Natural killer cell (primary cell): Measurements from ENCODE around the gene CD1C. TPM values are rescaled to one million over a fixed set of nuclear protein-coding genes. Genes with fewer than 3 reads are reported as not detected.

Experiments
- ATAC-seq, 3 donors: fragments of 150-1000 bp in 2 of 3; fragments of 200-7000 bp in 1 of 3; cut with Tn5 transposase; 1 replicate in 1 of 3; 2 replicates in 2 of 3; pipeline ENCODE4 v1.10.0; 2021; ENCODE audit warnings: mild to moderate bottlenecking in 2 of 3, moderate library complexity in 2 of 3
- DNase-seq, 2 donors: peaks; one replicate each; pipeline versions ENCODE4 v3.0.0 to v3.0.0-alpha.2; 2013 to 2021; ENCODE audit warnings: mixed read lengths in 1 of 2
- H3K27ac ChIP-seq: one replicate; pipeline ENCODE4 v1.5.1; 2013; ENCODE audit warnings: mild to moderate bottlenecking, low read length
- H3K27me3 ChIP-seq: one replicate; pipeline ENCODE4 v1.6.1; 2013; ENCODE audit warnings: low read length; ENCODE audit not compliant: control insufficient read depth, insufficient read depth
- H3K36me3 ChIP-seq: one replicate; pipeline ENCODE4 v1.6.1; 2013; ENCODE audit warnings: low read length; ENCODE audit not compliant: control insufficient read depth, insufficient read depth
- H3K4me1 ChIP-seq: one replicate; pipeline ENCODE4 v1.6.1; 2013; ENCODE audit warnings: low read length; ENCODE audit not compliant: control insufficient read depth, insufficient read depth
- H3K4me3 ChIP-seq: one replicate; pipeline ENCODE4 v1.5.1; 2013; ENCODE audit warnings: low read length
- H3K9me3 ChIP-seq: one replicate; pipeline ENCODE4 v1.6.1; 2013; ENCODE audit warnings: low read length; ENCODE audit not compliant: control insufficient read depth, insufficient read depth
- H3K27ac Mint-ChIP-seq, 2 donors: one replicate each; pipeline ENCODE4 v1.8.0; 2022; ENCODE audit warnings: mild to moderate bottlenecking in 2 of 2, mixed read lengths in 2 of 2, moderate library complexity in 1 of 2
- H3K27me3 Mint-ChIP-seq, 2 donors: one replicate each; pipeline ENCODE4 v1.8.0; 2022; ENCODE audit warnings: low read depth in 2 of 2, mixed read lengths in 2 of 2
- H3K36me3 Mint-ChIP-seq: one replicate; pipeline ENCODE4 v1.8.0; 2022; ENCODE audit warnings: mixed read lengths
- H3K4me1 Mint-ChIP-seq, 2 donors: one replicate each; pipeline ENCODE4 v1.8.0; 2022; ENCODE audit warnings: mixed read lengths in 2 of 2
- H3K4me3 Mint-ChIP-seq: one replicate; pipeline ENCODE4 v1.8.0; 2022; ENCODE audit warnings: mild to moderate bottlenecking, moderate library complexity, mixed read lengths
- H3K9me3 Mint-ChIP-seq, 2 donors: one replicate each; pipeline ENCODE4 v1.8.0; 2022; ENCODE audit warnings: mixed read lengths in 2 of 2
- WGBS: methylation state at CpG from one replicate; pipeline ENCODE4 v1.1.7; 2013; ENCODE audit warnings: missing lambda C conversion rate; ENCODE audit not compliant: insufficient coverage; 5-methylcytosine and 5-hydroxymethylcytosine counted together
- intact Hi-C: fragments of 100-400 bp; cut with micrococcal nuclease; formaldehyde crosslinking; loops from one replicate; pipeline ENCODE4 v1.14.2; 2022
- total RNA-seq, 4 donors: library from RNA; stranded (reverse); fragments of 120-200 nt in 1 of 4; gene quantifications; one replicate each; pipeline versions ENCODE4 v1.2.3 to v1.2.4, GENCODE V29; 2013 to 2022
- TF ChIP-seq, protein P1 (sequence below): fragments of 200-600 bp; IDR thresholded peaks from one replicate; pipeline ENCODE4 v1.8.0; 2022; ENCODE audit warnings: antibody characterized with exemption

CD1C gene
- total RNA-seq, 3 donors from 2014 or later (not counting 1 experiment from before 2014, with no cell fraction given), result 1.2 to 4.6 TPM; not detected in 1

DNA sequence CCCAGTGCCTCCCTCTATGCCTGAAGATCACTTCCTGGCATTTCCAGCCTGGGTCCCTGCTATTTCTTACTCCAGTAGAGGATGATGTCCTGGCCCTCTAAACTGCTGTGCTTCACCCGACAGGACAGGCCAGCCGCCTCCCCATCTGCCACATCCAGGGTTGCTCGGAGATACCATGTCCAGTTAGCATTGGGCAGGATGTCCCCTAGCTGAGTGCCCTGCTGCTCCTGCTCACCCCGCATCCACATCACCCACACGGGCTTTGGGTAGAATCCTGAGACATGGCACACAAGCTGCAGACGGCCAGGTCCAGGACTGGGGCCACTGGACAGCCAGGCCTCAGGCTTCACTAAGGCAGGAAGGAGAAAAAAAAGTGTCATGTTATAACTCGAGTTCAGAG, 39.6 kb downstream of the CD1C start:
- 84% methylated on average over 7 of the region's 7 CpGs for WGBS
- no peaks in the 10 kb centered on the region for H3K36me3 Mint-ChIP-seq
- H3K4me1 Mint-ChIP-seq, result peaks cover 10 to 12% of the 10 kb centered on the region in 2 donors
- Histone ChIP-seq H3K9me3 (no peaks in the 10 kb centered on the region), H3K36me3 (no peaks in the 10 kb centered on the region), H3K27me3 (no peaks in the 10 kb centered on the region), H3K27ac (no peak overlapping the region), H3K4me1 (no peaks in the 10 kb centered on the region), H3K4me3 (no peak overlapping the region)
- no peak overlapping the region for H3K27ac Mint-ChIP-seq
- peaks cover 2 to 4% of the 10 kb centered on the region in 2 donors for H3K27me3 Mint-ChIP-seq
- no peaks in the 10 kb centered on the region for H3K9me3 Mint-ChIP-seq
- intact Hi-C loops, result no loop called here
- ATAC-seq (no peak), DNase-seq (no peak)
- H3K4me3 Mint-ChIP-seq, result no peak overlapping the region
- TF ChIP-seq, protein P1, sequence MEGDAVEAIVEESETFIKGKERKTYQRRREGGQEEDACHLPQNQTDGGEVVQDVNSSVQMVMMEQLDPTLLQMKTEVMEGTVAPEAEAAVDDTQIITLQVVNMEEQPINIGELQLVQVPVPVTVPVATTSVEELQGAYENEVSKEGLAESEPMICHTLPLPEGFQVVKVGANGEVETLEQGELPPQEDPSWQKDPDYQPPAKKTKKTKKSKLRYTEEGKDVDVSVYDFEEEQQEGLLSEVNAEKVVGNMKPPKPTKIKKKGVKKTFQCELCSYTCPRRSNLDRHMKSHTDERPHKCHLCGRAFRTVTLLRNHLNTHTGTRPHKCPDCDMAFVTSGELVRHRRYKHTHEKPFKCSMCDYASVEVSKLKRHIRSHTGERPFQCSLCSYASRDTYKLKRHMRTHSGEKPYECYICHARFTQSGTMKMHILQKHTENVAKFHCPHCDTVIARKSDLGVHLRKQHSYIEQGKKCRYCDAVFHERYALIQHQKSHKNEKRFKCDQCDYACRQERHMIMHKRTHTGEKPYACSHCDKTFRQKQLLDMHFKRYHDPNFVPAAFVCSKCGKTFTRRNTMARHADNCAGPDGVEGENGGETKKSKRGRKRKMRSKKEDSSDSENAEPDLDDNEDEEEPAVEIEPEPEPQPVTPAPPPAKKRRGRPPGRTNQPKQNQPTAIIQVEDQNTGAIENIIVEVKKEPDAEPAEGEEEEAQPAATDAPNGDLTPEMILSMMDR, result no peak

DNA sequence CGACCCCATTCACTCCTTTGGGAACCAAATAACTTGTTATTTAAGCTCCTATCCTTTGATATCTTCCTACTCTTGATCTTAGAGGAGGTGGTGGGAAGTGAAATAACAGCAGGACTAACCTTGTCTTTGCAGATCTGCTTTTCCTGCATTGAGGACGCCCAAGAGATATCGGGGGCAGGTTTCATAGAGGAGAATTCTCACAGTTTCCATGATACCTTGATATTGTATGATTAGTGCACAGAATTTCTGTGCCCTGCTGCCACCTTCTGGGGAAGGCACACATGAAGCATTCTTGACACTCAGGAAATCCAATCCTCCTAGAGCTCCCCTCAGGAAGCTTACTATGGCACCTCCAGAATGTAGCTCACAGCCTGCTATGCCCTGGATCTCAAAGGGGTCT, 40.0 kb downstream of the CD1C start:
- Mint-ChIP-seq H3K36me3 (no peaks in the 10 kb centered on the region), H3K4me3 (no peak overlapping the region), H3K9me3 (no peaks in the 10 kb centered on the region), H3K4me1 (peaks cover 13 to 15% of the 10 kb centered on the region in 2 donors), H3K27me3 (no peaks in the 10 kb centered on the region), H3K27ac (no peak overlapping the region)
- intact Hi-C loops, result loop anchor here (2.0 kb wide), 1 partner anchor 125 kb away; no protein-coding TSS in a partner anchor
- WGBS, result 55% methylated on average over 2 of the region's 3 CpGs
- H3K27ac ChIP-seq, result no peak overlapping the region
- ATAC-seq, result no peak
- no peaks in the 10 kb centered on the region for H3K36me3 ChIP-seq
- no peaks in the 10 kb centered on the region for H3K27me3 ChIP-seq
- no peak overlapping the region for H3K4me3 ChIP-seq
- no peaks in the 10 kb centered on the region for H3K4me1 ChIP-seq
- no peaks in the 10 kb centered on the region for H3K9me3 ChIP-seq
- TF ChIP-seq, protein P1, result no peak
- peak in 1 of 2 donors; percentile 34 for DNase-seq

DNA sequence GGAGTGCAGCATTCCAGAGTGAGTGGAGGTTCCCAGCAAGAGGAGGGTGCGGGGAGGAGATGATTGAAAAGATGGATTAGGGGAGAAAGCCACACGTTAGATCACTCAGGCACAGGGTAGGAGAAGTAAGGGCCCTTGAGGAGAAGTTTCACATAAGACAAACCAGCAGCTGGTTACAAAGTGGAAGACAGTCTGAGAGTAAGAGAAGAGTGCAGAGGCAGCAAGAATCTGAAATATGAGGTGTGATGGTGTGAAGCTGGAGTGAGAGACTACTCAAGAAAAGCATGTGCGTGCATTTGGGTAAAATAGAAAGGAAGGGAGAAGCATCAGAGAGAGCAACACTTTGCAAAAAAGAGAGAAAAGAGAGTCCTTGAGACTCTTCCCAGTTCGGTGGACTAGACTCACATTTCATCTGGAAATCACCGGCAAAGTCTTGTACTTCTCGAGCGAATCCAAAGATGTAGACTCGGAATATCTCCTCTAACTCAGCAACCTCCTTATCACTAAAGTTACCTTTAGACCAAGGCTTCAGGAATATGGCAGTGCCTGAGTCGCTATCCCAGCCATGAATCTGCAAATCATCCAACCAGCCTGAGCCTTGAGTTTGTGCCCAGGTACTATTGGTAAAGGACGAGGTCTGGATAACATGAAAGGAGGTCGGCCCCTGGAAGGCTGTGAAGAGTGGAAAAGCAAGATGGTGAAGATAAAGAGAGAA, 40.8 kb downstream of the CD1C start:
- no peak for DNase-seq
- H3K4me3 ChIP-seq, result no peak overlapping the region
- Mint-ChIP-seq H3K4me1 (peaks cover 13 to 15% of the 10 kb centered on the region in 2 donors), H3K27ac (no peak overlapping the region), H3K36me3 (no peaks in the 10 kb centered on the region), H3K27me3 (no peaks in the 10 kb centered on the region), H3K4me3 (no peak overlapping the region), H3K9me3 (no peaks in the 10 kb centered on the region)
- H3K27me3 ChIP-seq, result no peaks in the 10 kb centered on the region
- H3K9me3 ChIP-seq, result no peaks in the 10 kb centered on the region
- no peaks in the 10 kb centered on the region for H3K4me1 ChIP-seq
- intact Hi-C loops, result loop anchor here (2.0 kb wide), 1 partner anchor 126 kb away; no protein-coding TSS in a partner anchor
- TF ChIP-seq, protein P1, result no peak
- no peaks in the 10 kb centered on the region for H3K36me3 ChIP-seq
- ATAC-seq, result no peak
- no peak overlapping the region for H3K27ac ChIP-seq
- WGBS, result 85% methylated on average over 11 of the region's 11 CpGs

DNA sequence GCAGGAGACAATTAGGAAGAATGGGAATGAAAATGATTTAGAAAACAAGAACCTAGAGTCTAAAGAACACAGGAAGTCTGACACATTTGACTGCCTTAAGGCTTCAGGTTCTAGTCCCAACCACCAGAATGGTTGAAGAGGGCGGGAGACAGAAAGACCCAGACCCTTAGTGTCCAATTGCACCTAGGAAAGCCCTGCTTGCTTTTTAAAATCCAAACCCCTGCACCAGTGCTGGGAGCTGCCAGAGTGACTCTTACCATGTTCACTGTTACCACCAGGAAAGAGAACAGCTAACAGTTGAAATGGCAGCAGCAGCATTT, 41.3 kb downstream of the CD1C start:
- no peaks in the 10 kb centered on the region for H3K4me1 ChIP-seq
- H3K9me3 Mint-ChIP-seq, result no peaks in the 10 kb centered on the region
- no peaks in the 10 kb centered on the region for H3K36me3 Mint-ChIP-seq

More for the DNA sequence above, 41.3 kb downstream of the CD1C start:
- Mint-ChIP-seq H3K27me3 (no peaks in the 10 kb centered on the region), H3K27ac (no peak overlapping the region), H3K4me1 (peaks cover 13 to 15% of the 10 kb centered on the region in 2 donors), H3K4me3 (no peak overlapping the region)
- no peaks in the 10 kb centered on the region for H3K36me3 ChIP-seq
- H3K27me3 ChIP-seq, result no peaks in the 10 kb centered on the region
- intact Hi-C loops, result loop anchor here (2.0 kb wide), 1 partner anchor 126 kb away; no protein-coding TSS in a partner anchor
- ATAC-seq (no peak), DNase-seq (no peak)
- no peaks in the 10 kb centered on the region for H3K9me3 ChIP-seq
- no peak overlapping the region for H3K4me3 ChIP-seq
- WGBS, result 86% methylated on average over 1 of the region's 1 CpG
- TF ChIP-seq, protein P1, result no peak
- no peak overlapping the region for H3K27ac ChIP-seq
